ENCODE measurements around the gene ACE.

DNA sequence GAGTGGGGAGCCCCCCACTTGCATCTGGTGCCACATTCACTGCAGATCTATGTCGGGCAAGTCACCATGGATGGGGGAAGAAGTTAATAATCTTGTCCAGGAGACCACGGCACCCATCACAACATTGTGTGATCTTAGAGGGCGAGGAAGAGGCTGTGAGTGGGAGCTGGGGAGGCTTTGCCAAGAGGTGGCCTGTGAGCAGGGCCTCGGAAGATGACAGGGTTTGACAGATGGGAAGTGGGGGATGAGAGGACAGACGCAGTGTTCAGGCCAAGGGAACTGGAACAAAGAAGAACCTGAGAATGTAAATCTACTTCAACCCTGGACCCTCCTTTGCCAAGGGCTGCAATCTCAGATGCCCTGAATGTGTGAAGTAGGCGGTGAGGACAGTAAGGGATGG, 12.4 kb downstream of the ACE start:
- TF ChIP-seq POLR2AphosphoS5 (IDR thresholded peaks at IDR 0.05) (no peak), POLR2A (IDR thresholded peaks at IDR 0.05) (no peak)
- TF ChIP-seq, protein P1, sequence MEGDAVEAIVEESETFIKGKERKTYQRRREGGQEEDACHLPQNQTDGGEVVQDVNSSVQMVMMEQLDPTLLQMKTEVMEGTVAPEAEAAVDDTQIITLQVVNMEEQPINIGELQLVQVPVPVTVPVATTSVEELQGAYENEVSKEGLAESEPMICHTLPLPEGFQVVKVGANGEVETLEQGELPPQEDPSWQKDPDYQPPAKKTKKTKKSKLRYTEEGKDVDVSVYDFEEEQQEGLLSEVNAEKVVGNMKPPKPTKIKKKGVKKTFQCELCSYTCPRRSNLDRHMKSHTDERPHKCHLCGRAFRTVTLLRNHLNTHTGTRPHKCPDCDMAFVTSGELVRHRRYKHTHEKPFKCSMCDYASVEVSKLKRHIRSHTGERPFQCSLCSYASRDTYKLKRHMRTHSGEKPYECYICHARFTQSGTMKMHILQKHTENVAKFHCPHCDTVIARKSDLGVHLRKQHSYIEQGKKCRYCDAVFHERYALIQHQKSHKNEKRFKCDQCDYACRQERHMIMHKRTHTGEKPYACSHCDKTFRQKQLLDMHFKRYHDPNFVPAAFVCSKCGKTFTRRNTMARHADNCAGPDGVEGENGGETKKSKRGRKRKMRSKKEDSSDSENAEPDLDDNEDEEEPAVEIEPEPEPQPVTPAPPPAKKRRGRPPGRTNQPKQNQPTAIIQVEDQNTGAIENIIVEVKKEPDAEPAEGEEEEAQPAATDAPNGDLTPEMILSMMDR (IDR thresholded peaks at IDR 0.05 in 8 of 11, conservative IDR thresholded peaks at IDR 0.05 in 3 of 11), result no peak

All from spleen (tissue), 7 donors.